Measurements from ENCODE around the gene PSMD6. TPM values are rescaled to one million over a fixed set of nuclear protein-coding genes. Genes with fewer than 3 reads are reported as not detected.

Gene PSMD6
- polyA plus RNA-seq, 1 donor from 2014 or later = 150 TPM

DNA sequence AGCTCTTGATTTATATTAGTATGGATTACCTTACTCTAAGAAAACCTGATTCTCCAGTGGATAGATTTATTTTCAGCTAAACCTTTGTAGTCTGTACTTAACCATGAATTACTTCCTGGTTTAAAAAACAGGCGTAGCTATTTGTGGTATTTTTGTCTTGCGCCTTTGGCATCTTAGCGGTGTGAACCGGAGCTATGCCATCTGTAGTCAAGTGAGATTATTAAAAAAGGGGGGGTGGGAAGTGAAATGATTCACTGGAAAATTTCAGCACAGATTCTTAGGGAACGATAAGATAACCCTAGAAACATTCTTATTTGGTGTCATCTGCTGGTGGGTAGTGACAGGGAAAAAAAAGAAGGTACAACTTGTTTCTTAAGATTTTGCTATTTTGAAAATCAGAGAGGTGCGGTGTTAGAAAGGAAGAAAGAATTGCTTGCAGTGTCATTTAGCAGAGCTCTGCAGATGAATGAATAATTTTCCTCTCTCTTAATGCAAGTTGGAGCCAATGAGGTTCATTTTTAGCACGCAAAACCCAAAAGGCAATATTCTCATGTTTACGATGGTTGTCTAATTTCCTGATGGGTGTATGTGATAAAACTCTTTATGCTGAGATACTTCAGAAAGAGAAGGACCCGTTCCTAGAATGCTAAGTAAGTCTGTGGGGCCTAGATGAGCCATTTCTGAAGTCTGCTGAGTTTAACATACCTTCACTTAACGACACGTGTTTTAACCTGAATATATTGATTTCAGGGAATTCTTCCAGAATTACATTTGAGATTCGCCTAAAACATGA lies 44.0 kb downstream of the PSMD6 start:
- no peak overlapping the region for H2AFZ ChIP-seq (ENCODE audit: low read depth, low read length)
- H3K79me2 ChIP-seq (replicated peaks; ENCODE audit: insufficient read depth, low read length) = no peaks in the 10 kb centered on the region
- H3K4me3 ChIP-seq (ENCODE audit: low read length) = no peak overlapping the region
- H3K36me3 ChIP-seq (ENCODE audit: insufficient read depth, low read length) = no peaks in the 10 kb centered on the region
- H3K9me3 ChIP-seq (ENCODE audit: low read length) = no peaks in the 10 kb centered on the region
- H3K9me2 ChIP-seq (ENCODE audit: insufficient read depth, low read length) = no peaks in the 10 kb centered on the region
- H4K20me1 ChIP-seq (ENCODE audit: insufficient read depth) = no peaks in the 10 kb centered on the region
- no peak overlapping the region for H3K4me2 ChIP-seq (ENCODE audit: low read length)
- H3F3A ChIP-seq (ENCODE audit: insufficient read depth, low read length, poor library complexity, severe bottlenecking) = no peaks in the 10 kb centered on the region
- TF ChIP-seq, protein P1, sequence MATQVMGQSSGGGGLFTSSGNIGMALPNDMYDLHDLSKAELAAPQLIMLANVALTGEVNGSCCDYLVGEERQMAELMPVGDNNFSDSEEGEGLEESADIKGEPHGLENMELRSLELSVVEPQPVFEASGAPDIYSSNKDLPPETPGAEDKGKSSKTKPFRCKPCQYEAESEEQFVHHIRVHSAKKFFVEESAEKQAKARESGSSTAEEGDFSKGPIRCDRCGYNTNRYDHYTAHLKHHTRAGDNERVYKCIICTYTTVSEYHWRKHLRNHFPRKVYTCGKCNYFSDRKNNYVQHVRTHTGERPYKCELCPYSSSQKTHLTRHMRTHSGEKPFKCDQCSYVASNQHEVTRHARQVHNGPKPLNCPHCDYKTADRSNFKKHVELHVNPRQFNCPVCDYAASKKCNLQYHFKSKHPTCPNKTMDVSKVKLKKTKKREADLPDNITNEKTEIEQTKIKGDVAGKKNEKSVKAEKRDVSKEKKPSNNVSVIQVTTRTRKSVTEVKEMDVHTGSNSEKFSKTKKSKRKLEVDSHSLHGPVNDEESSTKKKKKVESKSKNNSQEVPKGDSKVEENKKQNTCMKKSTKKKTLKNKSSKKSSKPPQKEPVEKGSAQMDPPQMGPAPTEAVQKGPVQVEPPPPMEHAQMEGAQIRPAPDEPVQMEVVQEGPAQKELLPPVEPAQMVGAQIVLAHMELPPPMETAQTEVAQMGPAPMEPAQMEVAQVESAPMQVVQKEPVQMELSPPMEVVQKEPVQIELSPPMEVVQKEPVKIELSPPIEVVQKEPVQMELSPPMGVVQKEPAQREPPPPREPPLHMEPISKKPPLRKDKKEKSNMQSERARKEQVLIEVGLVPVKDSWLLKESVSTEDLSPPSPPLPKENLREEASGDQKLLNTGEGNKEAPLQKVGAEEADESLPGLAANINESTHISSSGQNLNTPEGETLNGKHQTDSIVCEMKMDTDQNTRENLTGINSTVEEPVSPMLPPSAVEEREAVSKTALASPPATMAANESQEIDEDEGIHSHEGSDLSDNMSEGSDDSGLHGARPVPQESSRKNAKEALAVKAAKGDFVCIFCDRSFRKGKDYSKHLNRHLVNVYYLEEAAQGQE (IDR thresholded peaks at IDR 0.05; ENCODE audit: borderline replicate concordance) = no peak
- no peak for TF ChIP-seq MXI1 (conservative IDR thresholded peaks at IDR 0.05; ENCODE audit: poor library complexity, severe bottlenecking)
- TF ChIP-seq EZH2 (IDR thresholded peaks at IDR 0.05; ENCODE audit: borderline replicate concordance, insufficient read depth, low read length, poor library complexity, severe bottlenecking) = no peak
- TF ChIP-seq, protein P2, sequence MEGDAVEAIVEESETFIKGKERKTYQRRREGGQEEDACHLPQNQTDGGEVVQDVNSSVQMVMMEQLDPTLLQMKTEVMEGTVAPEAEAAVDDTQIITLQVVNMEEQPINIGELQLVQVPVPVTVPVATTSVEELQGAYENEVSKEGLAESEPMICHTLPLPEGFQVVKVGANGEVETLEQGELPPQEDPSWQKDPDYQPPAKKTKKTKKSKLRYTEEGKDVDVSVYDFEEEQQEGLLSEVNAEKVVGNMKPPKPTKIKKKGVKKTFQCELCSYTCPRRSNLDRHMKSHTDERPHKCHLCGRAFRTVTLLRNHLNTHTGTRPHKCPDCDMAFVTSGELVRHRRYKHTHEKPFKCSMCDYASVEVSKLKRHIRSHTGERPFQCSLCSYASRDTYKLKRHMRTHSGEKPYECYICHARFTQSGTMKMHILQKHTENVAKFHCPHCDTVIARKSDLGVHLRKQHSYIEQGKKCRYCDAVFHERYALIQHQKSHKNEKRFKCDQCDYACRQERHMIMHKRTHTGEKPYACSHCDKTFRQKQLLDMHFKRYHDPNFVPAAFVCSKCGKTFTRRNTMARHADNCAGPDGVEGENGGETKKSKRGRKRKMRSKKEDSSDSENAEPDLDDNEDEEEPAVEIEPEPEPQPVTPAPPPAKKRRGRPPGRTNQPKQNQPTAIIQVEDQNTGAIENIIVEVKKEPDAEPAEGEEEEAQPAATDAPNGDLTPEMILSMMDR (IDR thresholded peaks at IDR 0.05; ENCODE audit: poor library complexity, severe bottlenecking) = no peak
- no peak for TF ChIP-seq EP300 (conservative IDR thresholded peaks at IDR 0.05; ENCODE audit: poor library complexity, severe bottlenecking)
- TF ChIP-seq SMC3 (conservative IDR thresholded peaks at IDR 0.05; ENCODE audit: poor library complexity) = no peak
- no peak for TF ChIP-seq RAD21 (conservative IDR thresholded peaks at IDR 0.05)
- TF ChIP-seq POLR2AphosphoS5 (IDR thresholded peaks at IDR 0.05) = no peak
- no peak for TF ChIP-seq TAF1 (IDR thresholded peaks at IDR 0.05; ENCODE audit: low read depth)
- H3K27ac ChIP-seq (ENCODE audit: low read length) = no peak overlapping the region
- H3K27me3 ChIP-seq (ENCODE audit: insufficient read depth, low read depth, low read length) = no peaks in the 10 kb centered on the region
- no peak overlapping the region for H3K9ac ChIP-seq (ENCODE audit: low read length)

DNA sequence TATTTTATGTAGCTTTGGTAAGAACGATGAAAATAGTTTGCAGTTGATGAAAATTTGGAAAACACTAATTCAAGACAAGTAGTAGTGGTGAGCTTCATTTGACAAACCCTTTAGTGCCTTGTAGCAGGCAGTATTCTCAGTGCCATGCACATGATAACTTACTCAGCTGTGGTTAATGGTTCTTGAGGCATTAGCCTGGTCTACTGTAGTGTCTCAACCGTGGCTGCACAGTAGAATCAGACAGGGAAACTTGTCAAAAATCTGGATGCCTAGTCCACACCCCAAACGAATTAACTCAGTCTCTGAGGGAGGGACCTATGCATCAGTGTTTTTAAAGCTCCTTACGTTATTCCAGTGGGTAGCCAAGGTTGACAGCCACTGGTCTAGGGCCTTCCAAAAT lies 45.4 kb downstream of the PSMD6 start:
- Histone ChIP-seq H3F3A (ENCODE audit: insufficient read depth, low read length, poor library complexity, severe bottlenecking) (no peaks in the 10 kb centered on the region), H3K27me3 (ENCODE audit: insufficient read depth, low read depth, low read length) (no peaks in the 10 kb centered on the region), H4K20me1 (ENCODE audit: insufficient read depth) (no peaks in the 10 kb centered on the region), H3K36me3 (ENCODE audit: insufficient read depth, low read length) (no peaks in the 10 kb centered on the region), H3K9ac (ENCODE audit: low read length) (no peak overlapping the region), H3K4me2 (ENCODE audit: low read length) (no peak overlapping the region), H3K4me3 (ENCODE audit: low read length) (no peak overlapping the region), H2AFZ (ENCODE audit: low read depth, low read length) (no peak overlapping the region), H3K9me3 (ENCODE audit: low read length) (no peaks in the 10 kb centered on the region), H3K79me2 (replicated peaks; ENCODE audit: insufficient read depth, low read length) (no peaks in the 10 kb centered on the region), H3K9me2 (ENCODE audit: insufficient read depth, low read length) (no peaks in the 10 kb centered on the region), H3K27ac (ENCODE audit: low read length) (no peak overlapping the region)
- TF ChIP-seq, protein P2 (IDR thresholded peaks at IDR 0.05; ENCODE audit: poor library complexity, severe bottlenecking) = no peak
- TF ChIP-seq MXI1 (conservative IDR thresholded peaks at IDR 0.05; ENCODE audit: poor library complexity, severe bottlenecking) (no peak), SMC3 (conservative IDR thresholded peaks at IDR 0.05; ENCODE audit: poor library complexity) (no peak), POLR2AphosphoS5 (IDR thresholded peaks at IDR 0.05) (no peak), TAF1 (IDR thresholded peaks at IDR 0.05; ENCODE audit: low read depth) (no peak), EP300 (conservative IDR thresholded peaks at IDR 0.05; ENCODE audit: poor library complexity, severe bottlenecking) (no peak), EZH2 (IDR thresholded peaks at IDR 0.05; ENCODE audit: borderline replicate concordance, insufficient read depth, low read length, poor library complexity, severe bottlenecking) (no peak), RAD21 (conservative IDR thresholded peaks at IDR 0.05) (no peak)
- TF ChIP-seq, protein P1 (IDR thresholded peaks at IDR 0.05; ENCODE audit: borderline replicate concordance) = no peak

Measured in neural cell (in vitro differentiated cells).